LNCAP (cell line): ENCODE results near the gene VHLL.

Experiments
- TF ChIP-seq, protein P1 (sequence below): fragments of 450-650 bp; IDR thresholded peaks from 2 replicates; pipeline ENCODE4 v1.5.1; 2017; ENCODE audit warnings: mild to moderate bottlenecking

VHLL gene

DNA sequence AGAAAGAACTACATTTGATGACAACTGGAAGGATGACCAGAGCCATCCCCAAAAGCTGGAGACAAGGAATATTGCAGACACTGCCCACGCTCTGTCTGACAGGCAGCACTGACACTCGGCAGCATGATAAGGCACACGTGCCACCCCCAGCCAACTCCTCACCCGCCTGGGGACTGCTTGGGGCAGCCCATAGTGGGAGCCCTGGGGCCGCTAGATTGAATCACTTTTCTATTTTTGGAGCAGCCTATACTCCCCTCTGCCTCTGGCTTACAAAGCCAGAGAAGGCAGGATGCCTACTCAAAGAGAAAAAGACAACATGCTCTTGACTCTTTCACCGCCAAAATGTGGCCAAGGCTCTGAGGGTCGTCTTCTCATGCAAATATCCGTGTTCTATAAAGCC, 17.8 kb downstream of the VHLL start:
- TF ChIP-seq, protein P1, sequence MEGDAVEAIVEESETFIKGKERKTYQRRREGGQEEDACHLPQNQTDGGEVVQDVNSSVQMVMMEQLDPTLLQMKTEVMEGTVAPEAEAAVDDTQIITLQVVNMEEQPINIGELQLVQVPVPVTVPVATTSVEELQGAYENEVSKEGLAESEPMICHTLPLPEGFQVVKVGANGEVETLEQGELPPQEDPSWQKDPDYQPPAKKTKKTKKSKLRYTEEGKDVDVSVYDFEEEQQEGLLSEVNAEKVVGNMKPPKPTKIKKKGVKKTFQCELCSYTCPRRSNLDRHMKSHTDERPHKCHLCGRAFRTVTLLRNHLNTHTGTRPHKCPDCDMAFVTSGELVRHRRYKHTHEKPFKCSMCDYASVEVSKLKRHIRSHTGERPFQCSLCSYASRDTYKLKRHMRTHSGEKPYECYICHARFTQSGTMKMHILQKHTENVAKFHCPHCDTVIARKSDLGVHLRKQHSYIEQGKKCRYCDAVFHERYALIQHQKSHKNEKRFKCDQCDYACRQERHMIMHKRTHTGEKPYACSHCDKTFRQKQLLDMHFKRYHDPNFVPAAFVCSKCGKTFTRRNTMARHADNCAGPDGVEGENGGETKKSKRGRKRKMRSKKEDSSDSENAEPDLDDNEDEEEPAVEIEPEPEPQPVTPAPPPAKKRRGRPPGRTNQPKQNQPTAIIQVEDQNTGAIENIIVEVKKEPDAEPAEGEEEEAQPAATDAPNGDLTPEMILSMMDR = no peak

DNA sequence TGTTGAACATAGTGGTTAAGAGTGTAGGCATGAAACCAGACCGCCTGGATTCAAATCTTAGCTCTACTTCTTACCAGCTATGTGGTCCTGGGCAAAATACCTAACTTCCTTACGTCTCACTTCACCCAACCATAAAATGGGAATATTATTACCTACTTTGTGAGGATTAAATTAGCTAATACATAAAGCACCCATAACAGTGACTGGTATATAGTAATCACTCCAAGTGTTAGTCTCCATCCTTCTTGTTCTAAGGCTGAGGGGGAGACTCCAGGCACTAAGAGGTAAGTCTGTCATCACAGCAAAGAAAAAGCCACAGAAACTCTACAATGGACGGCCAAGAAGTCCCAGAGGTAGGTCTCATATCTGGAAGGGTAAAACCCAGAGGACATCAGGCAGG, 19.3 kb downstream of the VHLL start:
- TF ChIP-seq, protein P1 = no peak

DNA sequence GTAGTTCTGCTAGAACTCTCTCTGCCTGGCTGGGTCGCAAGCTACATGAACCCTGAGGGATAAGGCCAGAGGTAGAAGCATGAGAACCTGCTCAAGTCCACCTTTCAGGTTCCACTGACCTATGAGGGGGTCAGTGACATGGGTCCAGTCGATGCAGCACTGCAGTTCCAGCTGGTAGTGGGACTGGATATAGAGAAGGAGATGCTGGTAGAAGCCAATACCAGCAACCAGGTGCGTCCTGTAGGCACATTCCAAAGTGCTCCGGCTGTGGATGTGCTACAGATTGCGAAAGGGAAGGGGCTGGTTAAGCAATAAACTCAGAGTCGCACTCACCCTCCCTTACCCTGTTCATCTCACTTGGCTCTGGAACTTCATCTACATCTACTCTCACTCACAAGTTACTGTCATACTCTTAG, 22.1 kb downstream of the VHLL start:
- TF ChIP-seq, protein P1 = no peak

DNA sequence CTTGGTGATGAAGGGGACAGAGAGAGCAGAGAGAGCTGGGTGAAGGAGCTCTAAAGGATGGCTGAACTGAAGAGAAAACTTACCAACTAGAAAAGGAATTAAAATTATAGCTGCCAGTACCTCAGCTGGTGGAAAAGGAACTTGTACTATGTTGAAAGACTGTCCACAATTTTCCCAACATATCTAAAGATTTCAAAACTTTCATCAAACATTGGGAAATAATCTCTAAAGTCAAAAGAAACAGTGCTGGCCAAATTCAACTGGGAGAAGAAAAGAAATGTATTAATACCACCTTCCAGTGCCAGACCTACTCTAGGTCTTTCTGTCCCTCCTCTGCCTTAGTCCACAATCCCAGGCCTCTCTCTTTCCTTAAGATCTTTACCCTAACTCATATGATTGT, 22.6 kb downstream of the VHLL start:
- TF ChIP-seq, protein P1 = no peak

GRCh38 chr1:156270314-156270713, 28.8 kb downstream of the VHLL start:
- TF ChIP-seq, protein P1 = no peak

DNA sequence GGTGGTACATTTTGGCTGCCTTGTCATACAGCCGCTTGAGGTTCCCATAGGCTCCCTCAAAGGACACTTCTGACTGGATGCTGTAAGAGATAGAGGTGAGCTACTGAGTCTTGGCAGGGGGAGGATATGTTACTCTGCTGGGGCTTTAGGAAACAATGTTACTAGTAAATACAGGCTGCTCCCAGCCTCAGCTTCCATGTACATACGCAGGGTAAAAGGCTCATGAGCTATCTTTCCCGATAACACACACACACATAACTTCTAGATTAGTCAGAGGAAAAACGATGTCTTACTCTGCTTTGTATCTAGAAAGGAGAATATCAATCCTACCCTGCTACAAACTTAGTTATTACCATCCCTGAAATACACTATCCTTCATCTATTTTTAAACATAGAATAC, 30.8 kb downstream of the VHLL start:
- TF ChIP-seq, protein P1 = no peak

DNA sequence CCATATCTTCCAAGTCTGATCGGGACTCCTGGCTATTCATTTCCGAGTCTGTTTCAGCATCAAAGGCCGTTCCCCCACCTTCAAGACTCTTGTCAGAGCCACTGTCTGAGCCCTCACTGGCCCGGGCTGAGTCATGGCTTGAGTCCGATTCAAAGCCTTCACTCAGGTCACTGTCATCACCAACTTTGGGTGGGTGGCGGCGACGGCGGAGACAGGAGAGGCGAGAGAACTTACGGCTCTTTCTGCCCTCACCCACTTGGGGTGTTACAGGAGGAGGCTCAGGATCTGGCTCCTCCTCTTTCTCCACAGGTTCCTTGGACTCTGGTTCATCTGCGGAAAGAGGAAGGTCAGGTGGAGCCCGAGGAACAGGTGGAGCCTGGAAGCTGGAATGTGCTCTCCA, 33.1 kb downstream of the VHLL start:
- TF ChIP-seq, protein P1 = no peak

GRCh38 chr1:156263288-156263655, 35.8 kb downstream of the VHLL start:
- TF ChIP-seq, protein P1 = no peak
